HG03196 (cell line): ENCODE measurements around the gene HEG1.

ENCODE experiments used
- ATAC-seq: cut with Tn5 transposase; IDR thresholded peaks from one replicate; pipeline ENCODE4 v1.9.1; 2021; ENCODE audit not compliant: unreplicated experiment

Gene HEG1

GRCh38 chr3:124916837-124917409 lies 138.9 kb downstream of the HEG1 start:
- no peak for ATAC-seq
